ENCODE results near the gene KISS1R. TPM values are rescaled to one million over a fixed set of nuclear protein-coding genes. Genes with fewer than 3 reads are reported as not detected.
"Not testable (repeated sequence)": the region's sequence is repeated elsewhere in the genome, so short reads cannot be mapped to it uniquely, and the experiment has no call there.

The KISS1R gene
- polyA plus RNA-seq, 2 of the 4 experiments (the other 2 are of a cell fraction) = 0.14 to 0.79 TPM

DNA sequence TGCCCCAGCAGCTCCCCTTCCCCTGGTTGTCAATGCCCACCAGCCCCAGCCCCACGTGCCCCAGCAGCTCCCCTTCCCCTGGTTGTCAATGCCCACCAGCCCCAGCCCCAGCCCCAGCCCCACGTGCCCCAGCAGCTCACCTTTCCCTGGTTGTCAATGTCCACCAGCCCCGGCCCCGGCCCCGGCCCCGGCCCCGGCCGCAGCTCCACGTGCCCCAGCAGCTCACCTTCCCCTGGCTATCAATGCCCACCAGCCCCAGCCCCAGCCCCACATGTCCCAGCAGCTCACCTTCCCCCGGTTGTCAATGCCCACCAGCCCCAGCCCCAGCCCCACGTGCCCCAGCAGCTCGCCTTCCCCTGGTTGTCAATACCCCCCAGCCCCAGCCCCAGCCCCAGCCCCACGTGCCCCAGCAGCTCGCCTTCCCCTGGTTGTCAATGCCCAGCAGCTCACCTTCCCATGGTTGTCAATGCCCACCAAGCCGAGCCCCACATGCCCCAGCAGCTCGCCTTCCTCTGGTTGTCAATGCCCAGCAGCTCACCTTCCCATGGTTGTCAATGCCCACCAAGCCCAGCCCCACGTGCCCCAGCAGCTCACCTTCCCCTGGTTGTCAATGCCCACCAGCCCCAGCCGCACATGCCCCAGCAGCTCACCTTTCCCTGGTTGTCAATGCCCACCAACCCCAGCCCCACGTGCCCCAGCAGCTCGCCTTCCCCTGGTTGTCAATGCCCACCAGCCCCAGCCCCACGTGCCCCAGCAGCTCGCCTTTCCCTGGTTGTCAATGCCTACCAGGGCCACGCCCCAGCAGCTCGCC lies 38.2 kb upstream of the KISS1R start:
- WGBS (ENCODE audit: missing lambda C conversion rate) = 70% methylated on average over 16 of the region's 24 CpGs
- H3K9me3 ChIP-seq; H3K4me3 ChIP-seq; H3K27ac ChIP-seq; FAIRE-seq; DNase-seq (ENCODE audit: low read depth in 1 of 2, low spot score in 1 of 2); H3K4me2 ChIP-seq; H3K4me1 ChIP-seq; ATAC-seq: not testable (repeated sequence)
- CTCF ChIA-PET = interaction anchor here (0.9 to 1.8 kb wide), 4 partner anchors 14 to 42 kb away, joined by 3 to 5 read pairs (median 4); partner anchors contain the start of genes MED16 and RNU6-9
- POLR2A ChIA-PET = interaction anchor here (0.6 to 1.2 kb wide), 4 partner anchors 9 to 126 kb away, joined by 3 to 8 read pairs (median 4); partner anchors contain the start of gene MED16

GRCh38 chr19:879711-880438 lies 37.3 kb upstream of the KISS1R start:
- Histone ChIP-seq H3K4me1 (no peaks in the 10 kb centered on the region), H3K27ac (no peak overlapping the region), H3K4me3 (no peak overlapping the region), H3K4me2 (no peak overlapping the region), H3K9me3 (no peaks in the 10 kb centered on the region)
- TF ChIP-seq BHLHE40 (IDR thresholded peaks at IDR 0.05; ENCODE audit: low read depth, low read length) (no peak), RARB (CRISPR knock-in tag; IDR thresholded peaks at IDR 0.05) (no peak), POLR2AphosphoS2 (conservative IDR thresholded peaks at IDR 0.05; ENCODE audit: low read length) (no peak), ZFP36 (IDR thresholded peaks at IDR 0.05; ENCODE audit: borderline replicate concordance, partially characterized antibody) (no peak), EP300 (IDR thresholded peaks at IDR 0.05) (no peak)
- TF ChIP-seq, protein P1, sequence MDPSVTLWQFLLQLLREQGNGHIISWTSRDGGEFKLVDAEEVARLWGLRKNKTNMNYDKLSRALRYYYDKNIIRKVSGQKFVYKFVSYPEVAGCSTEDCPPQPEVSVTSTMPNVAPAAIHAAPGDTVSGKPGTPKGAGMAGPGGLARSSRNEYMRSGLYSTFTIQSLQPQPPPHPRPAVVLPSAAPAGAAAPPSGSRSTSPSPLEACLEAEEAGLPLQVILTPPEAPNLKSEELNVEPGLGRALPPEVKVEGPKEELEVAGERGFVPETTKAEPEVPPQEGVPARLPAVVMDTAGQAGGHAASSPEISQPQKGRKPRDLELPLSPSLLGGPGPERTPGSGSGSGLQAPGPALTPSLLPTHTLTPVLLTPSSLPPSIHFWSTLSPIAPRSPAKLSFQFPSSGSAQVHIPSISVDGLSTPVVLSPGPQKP (IDR thresholded peaks at IDR 0.05; ENCODE audit: low read depth, low read length) = no peak
- POLR2A ChIA-PET = interaction anchor here (0.6 to 1.2 kb wide), 2 partner anchors 9 to 13 kb away, joined by 3 to 8 read pairs; partner anchors contain the start of gene MED16
- CTCF ChIA-PET = interaction anchor here (1.5 to 1.8 kb wide), 2 partner anchors 13 to 41 kb away, joined by 4 to 5 read pairs; partner anchors contain the start of genes MED16 and RNU6-9
- no peak for FAIRE-seq
- ATAC-seq = peak in 1 of 2 experiments; percentile 34; a peak in 2 of 6 replicates
- WGBS (ENCODE audit: missing lambda C conversion rate) = 88% methylated on average over 5 of the region's 37 CpGs
- DNase-seq (ENCODE audit: low read depth in 1 of 2, low spot score in 1 of 2) = no peak

- ChIA-PET POLR2A (no interaction called here), CTCF (no interaction called here)
Measured at GRCh38 chr19:881385-882071, 35.6 kb upstream of the KISS1R start.

More at GRCh38 chr19:881385-882071, 35.6 kb upstream of the KISS1R start:
- H3K27ac ChIP-seq = no peak overlapping the region
- WGBS (ENCODE audit: missing lambda C conversion rate) = 95% methylated on average over 31 of the region's 34 CpGs
- DNase-seq (ENCODE audit: low read depth in 1 of 2, low spot score in 1 of 2) = no peak
- no peaks in the 10 kb centered on the region for H3K9me3 ChIP-seq
- TF ChIP-seq RNF2 (IDR thresholded peaks at IDR 0.05; ENCODE audit: borderline replicate concordance, low read depth) = no peak
- no peak for TF ChIP-seq RAD21 (conservative IDR thresholded peaks at IDR 0.05 in 1 of 2, IDR thresholded peaks at IDR 0.05 in 1 of 2)
- TF ChIP-seq, protein P2, sequence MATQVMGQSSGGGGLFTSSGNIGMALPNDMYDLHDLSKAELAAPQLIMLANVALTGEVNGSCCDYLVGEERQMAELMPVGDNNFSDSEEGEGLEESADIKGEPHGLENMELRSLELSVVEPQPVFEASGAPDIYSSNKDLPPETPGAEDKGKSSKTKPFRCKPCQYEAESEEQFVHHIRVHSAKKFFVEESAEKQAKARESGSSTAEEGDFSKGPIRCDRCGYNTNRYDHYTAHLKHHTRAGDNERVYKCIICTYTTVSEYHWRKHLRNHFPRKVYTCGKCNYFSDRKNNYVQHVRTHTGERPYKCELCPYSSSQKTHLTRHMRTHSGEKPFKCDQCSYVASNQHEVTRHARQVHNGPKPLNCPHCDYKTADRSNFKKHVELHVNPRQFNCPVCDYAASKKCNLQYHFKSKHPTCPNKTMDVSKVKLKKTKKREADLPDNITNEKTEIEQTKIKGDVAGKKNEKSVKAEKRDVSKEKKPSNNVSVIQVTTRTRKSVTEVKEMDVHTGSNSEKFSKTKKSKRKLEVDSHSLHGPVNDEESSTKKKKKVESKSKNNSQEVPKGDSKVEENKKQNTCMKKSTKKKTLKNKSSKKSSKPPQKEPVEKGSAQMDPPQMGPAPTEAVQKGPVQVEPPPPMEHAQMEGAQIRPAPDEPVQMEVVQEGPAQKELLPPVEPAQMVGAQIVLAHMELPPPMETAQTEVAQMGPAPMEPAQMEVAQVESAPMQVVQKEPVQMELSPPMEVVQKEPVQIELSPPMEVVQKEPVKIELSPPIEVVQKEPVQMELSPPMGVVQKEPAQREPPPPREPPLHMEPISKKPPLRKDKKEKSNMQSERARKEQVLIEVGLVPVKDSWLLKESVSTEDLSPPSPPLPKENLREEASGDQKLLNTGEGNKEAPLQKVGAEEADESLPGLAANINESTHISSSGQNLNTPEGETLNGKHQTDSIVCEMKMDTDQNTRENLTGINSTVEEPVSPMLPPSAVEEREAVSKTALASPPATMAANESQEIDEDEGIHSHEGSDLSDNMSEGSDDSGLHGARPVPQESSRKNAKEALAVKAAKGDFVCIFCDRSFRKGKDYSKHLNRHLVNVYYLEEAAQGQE (IDR thresholded peaks at IDR 0.05) = no peak
- no peak for TF ChIP-seq SMC3 (IDR thresholded peaks at IDR 0.05)
- no peak for TF ChIP-seq CHD4 (IDR thresholded peaks at IDR 0.05; ENCODE audit: borderline replicate concordance)
- TF ChIP-seq EHF (CRISPR knock-in tag; IDR thresholded peaks at IDR 0.05) = no peak
- TF ChIP-seq, protein P3, sequence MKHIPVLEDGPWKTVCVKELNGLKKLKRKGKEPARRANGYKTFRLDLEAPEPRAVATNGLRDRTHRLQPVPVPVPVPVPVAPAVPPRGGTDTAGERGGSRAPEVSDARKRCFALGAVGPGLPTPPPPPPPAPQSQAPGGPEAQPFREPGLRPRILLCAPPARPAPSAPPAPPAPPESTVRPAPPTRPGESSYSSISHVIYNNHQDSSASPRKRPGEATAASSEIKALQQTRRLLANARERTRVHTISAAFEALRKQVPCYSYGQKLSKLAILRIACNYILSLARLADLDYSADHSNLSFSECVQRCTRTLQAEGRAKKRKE (CRISPR knock-in tag; IDR thresholded peaks at IDR 0.05; ENCODE audit: low read depth) = no peak
- TF ChIP-seq SREBF2 (IDR thresholded peaks at IDR 0.05) = no peak
- no peak for TF ChIP-seq ZFP36 (IDR thresholded peaks at IDR 0.05; ENCODE audit: borderline replicate concordance, partially characterized antibody)
- no peak for TF ChIP-seq JUNB (IDR thresholded peaks at IDR 0.05)
- TF ChIP-seq ZC3H11A (IDR thresholded peaks at IDR 0.05) = no peak
- TF ChIP-seq CHD2 (IDR thresholded peaks at IDR 0.05; ENCODE audit: low read length, partially characterized antibody) = no peak
- no peak for TF ChIP-seq FOXS1 (CRISPR knock-in tag; IDR thresholded peaks at IDR 0.05)
- no peak for TF ChIP-seq GATA3 (IDR thresholded peaks at IDR 0.05; ENCODE audit: borderline replicate concordance)
- no peak overlapping the region for H3K4me3 ChIP-seq
- no peak for ATAC-seq
- no peak overlapping the region for H3K4me2 ChIP-seq
- no peaks in the 10 kb centered on the region for H3K4me1 ChIP-seq
- no peak for FAIRE-seq
